Liver (tissue), 9 donors: ENCODE data around the gene KAZALD1. TPM values are rescaled to one million over a fixed set of nuclear protein-coding genes. Genes with fewer than 3 reads are reported as not detected.
A peak's percentile ranks its signal among the peaks of the same experiment; 100 is the strongest.

ENCODE experiments used
- DNase-seq: peaks from one replicate; pipeline ENCODE4 v3.0.0-alpha.2; 2017; ENCODE audit warnings: low spot score
- H3K27ac ChIP-seq, 2 donors: one replicate each; pipeline ENCODE4 v1.7.0; 2013; ENCODE audit warnings: inconsistent platforms in 2 of 2, low read length in 2 of 2, control low read depth in 1 of 2, low read depth in 1 of 2, mild to moderate bottlenecking in 1 of 2
- H3K27me3 ChIP-seq, 4 donors: one replicate each; pipeline versions ENCODE4 v1.6.1 to v1.7.0; 2013; ENCODE audit warnings: low read length in 3 of 4, inconsistent platforms in 1 of 4, mild to moderate bottlenecking in 1 of 4, moderate library complexity in 1 of 4; ENCODE audit not compliant: control insufficient read depth in 4 of 4, insufficient read depth in 4 of 4
- H3K36me3 ChIP-seq, 4 donors: one replicate each; pipeline versions ENCODE4 v1.6.1 to v1.7.0; 2013; ENCODE audit warnings: low read length in 3 of 4, mild to moderate bottlenecking in 3 of 4, low read depth in 1 of 4, moderate library complexity in 1 of 4; ENCODE audit not compliant: control insufficient read depth in 4 of 4, insufficient read depth in 3 of 4
- H3K4me1 ChIP-seq, 4 donors: one replicate each; pipeline versions ENCODE4 v1.6.1 to v1.7.0; 2013; ENCODE audit warnings: low read length in 3 of 4, mild to moderate bottlenecking in 3 of 4, moderate library complexity in 1 of 4; ENCODE audit not compliant: control insufficient read depth in 4 of 4, insufficient read depth in 4 of 4
- H3K4me3 ChIP-seq, 3 donors: one replicate each; pipeline versions ENCODE4 v1.6.1 to v1.7.0; 2013; ENCODE audit warnings: low read length in 3 of 3, control low read depth in 1 of 3, low read depth in 1 of 3, mild to moderate bottlenecking in 1 of 3
- H3K9ac ChIP-seq, 2 donors: one replicate each; pipeline ENCODE4 v1.7.0; 2013; ENCODE audit warnings: low read length in 2 of 2, mild to moderate bottlenecking in 2 of 2, moderate library complexity in 2 of 2, control low read depth in 1 of 2, low read depth in 1 of 2
- H3K9me3 ChIP-seq, 4 donors: one replicate each; pipeline versions ENCODE4 v1.6.1 to v1.7.0; 2013; ENCODE audit warnings: low read length in 3 of 4; ENCODE audit not compliant: control insufficient read depth in 4 of 4
- ATF3 ChIP-seq: IDR thresholded peaks from 2 replicates; pipeline ENCODE4 v1.6.1; 2016; ENCODE audit warnings: antibody characterized with exemption
- CTCF ChIP-seq: fragments of 150-350 bp; IDR thresholded peaks from 2 replicates; pipeline ENCODE4 v1.5.1; 2017; ENCODE audit warnings: improper control_type of control experiment, low read depth, low read length; ENCODE audit not compliant: missing input control
- FOXA1 ChIP-seq: IDR thresholded peaks from 2 replicates; pipeline ENCODE4 v1.6.1; 2016; ENCODE audit warnings: antibody characterized with exemption
- FOXA2 ChIP-seq: IDR thresholded peaks from 2 replicates; pipeline ENCODE4 v1.6.1; 2016; ENCODE audit warnings: antibody characterized with exemption
- GABPA ChIP-seq, 2 donors: IDR thresholded peaks in 1 of 2; conservative IDR thresholded peaks in 1 of 2; 2 replicates each; pipeline ENCODE4 v1.6.1; 2016; ENCODE audit warnings: antibody characterized with exemption in 2 of 2, mild to moderate bottlenecking in 1 of 2, moderate library complexity in 1 of 2
- HNF4G ChIP-seq: IDR thresholded peaks from 2 replicates; pipeline ENCODE4 v1.6.1; 2016; ENCODE audit warnings: antibody characterized with exemption
- MAX ChIP-seq: IDR thresholded peaks from 2 replicates; pipeline ENCODE4 v1.6.1; 2016; ENCODE audit warnings: antibody characterized with exemption
- NR2F2 ChIP-seq: IDR thresholded peaks from 2 replicates; pipeline ENCODE4 v1.6.1; 2016; ENCODE audit warnings: antibody characterized with exemption
- RAD21 ChIP-seq, 2 donors: IDR thresholded peaks; 2 replicates each; pipeline ENCODE4 v1.6.1; 2016; ENCODE audit warnings: antibody characterized with exemption in 2 of 2, mild to moderate bottlenecking in 2 of 2
- REST ChIP-seq: IDR thresholded peaks from 2 replicates; pipeline ENCODE4 v1.6.1; 2016; ENCODE audit warnings: antibody characterized with exemption, mild to moderate bottlenecking
- RXRA ChIP-seq, 2 donors: IDR thresholded peaks; 2 replicates each; pipeline ENCODE4 v1.6.1; 2017 to 2018; ENCODE audit warnings: antibody characterized with exemption in 2 of 2, mild to moderate bottlenecking in 1 of 2
- SP1 ChIP-seq: IDR thresholded peaks from 2 replicates; pipeline ENCODE4 v1.6.1; 2018; ENCODE audit warnings: antibody characterized with exemption, mild to moderate bottlenecking
- TAF1 ChIP-seq: conservative IDR thresholded peaks from 2 replicates; pipeline ENCODE4 v1.6.1; 2016; ENCODE audit warnings: antibody characterized with exemption, mild to moderate bottlenecking
- ZBTB33 ChIP-seq: IDR thresholded peaks from 2 replicates; pipeline ENCODE4 v1.6.1; 2016; ENCODE audit warnings: antibody characterized with exemption
- WGBS: extraction: QIAGEN DNeasy Blood & Tissue Kit; methylation state at CpG from one replicate; pipeline ENCODE4 v1.1.7; 2013; 5-methylcytosine and 5-hydroxymethylcytosine counted together
- polyA plus RNA-seq, 2 donors: library from polyadenylated mRNA; stranded (reverse) in 1 of 2; unstranded in 1 of 2; fragments of 200-250 nt in 1 of 2; fragments of >200 nt in 1 of 2; fragmentation: Nextera tagmentation in 1 of 2; extraction: Ambion mirVana in 1 of 2; gene quantifications; one replicate each; pipeline versions ENCODE4 v1.2.1 to v1.2.3, GENCODE V29; 2013 to 2015
- total RNA-seq, 2 donors: library from RNA; depleted of rRNA; stranded (reverse); fragments of >200 nt; gene quantifications; one replicate each; pipeline ENCODE4 v1.2.3, GENCODE V29; 2014
- donor health status: healthy.
- donor health status: healthy.
- donor health status: healthy.
- donor health status: healthy.
- donor health status: healthy.

KAZALD1 gene
- total and polyA plus RNA-seq, 4 donors: 0.21 to 1.2 (median 0.71) TPM

- Histone ChIP-seq H3K9ac (no peak overlapping the region), H3K4me3 (peak overlapping the region in 1 of 3 donors; percentile 40), H3K27ac (no peak overlapping the region), H3K4me1 (peaks cover 23 to 54% (median 34%) of the 10 kb centered on the region in 4 donors), H3K36me3 (no peaks in the 10 kb centered on the region), H3K27me3 (peaks cover 0 to 4% (median under 1%) of the 10 kb centered on the region in 4 donors), H3K9me3 (no peaks in the 10 kb centered on the region)
- TF ChIP-seq TAF1 (no peak), NR2F2 (no peak), ATF3 (no peak), ZBTB33 (no peak), RAD21 (IDR thresholded peaks at IDR 0.05) (no peak), FOXA2 (no peak), SP1 (no peak), GABPA (IDR thresholded peaks at IDR 0.05 in 1 of 2, conservative IDR thresholded peaks at IDR 0.05 in 1 of 2) (no peak), CTCF (no peak), RXRA (IDR thresholded peaks at IDR 0.05) (no peak), HNF4G (no peak), FOXA1 (no peak), MAX (no peak), REST (no peak)
- DNase-seq: peak; percentile 63
- WGBS: 22% methylated on average over 19 of the region's 19 CpGs
Observed at GRCh38 chr10:101063050-101063525, 1.3 kb downstream of the KAZALD1 start.
